Upper lobe of right lung (tissue), 1 donor: ENCODE measurements around the gene GLA. TPM values are rescaled to one million over a fixed set of nuclear protein-coding genes. Genes with fewer than 3 reads are reported as not detected.
A peak's percentile ranks its signal among the peaks of the same experiment; 100 is the strongest.

Experiments
- ATAC-seq: fragments of 200-7000 bp; cut with Tn5 transposase; one replicate; pipeline ENCODE4 v1.9.1; 2020; ENCODE audit warnings: mild to moderate bottlenecking, moderate library complexity
- DNase-seq: peaks from one replicate; pipeline ENCODE4 v3.0.0-alpha.2; 2020
- H3K27ac ChIP-seq: fragments of 200-600 bp; one replicate; pipeline ENCODE4 v1.8.0; 2022
- H3K27me3 ChIP-seq: fragments of 200-600 bp; one replicate; pipeline ENCODE4 v1.8.0; 2022; ENCODE audit warnings: mild to moderate bottlenecking
- H3K36me3 ChIP-seq: fragments of 200-600 bp; one replicate; pipeline ENCODE4 v1.8.0; 2022
- H3K4me1 ChIP-seq: fragments of 200-600 bp; one replicate; pipeline ENCODE4 v1.8.0; 2022
- H3K4me3 ChIP-seq: fragments of 200-600 bp; one replicate; pipeline ENCODE4 v1.8.0; 2022; ENCODE audit warnings: mild to moderate bottlenecking
- H3K9me3 ChIP-seq: fragments of 200-600 bp; one replicate; pipeline ENCODE4 v1.8.0; 2022
- intact Hi-C: fragments of 100-400 bp; cut with DNase I; formaldehyde crosslinking; loops from one replicate; pipeline ENCODE4 v1.11.0; 2022
- total RNA-seq: library from RNA; stranded (reverse); fragmentation: NEBNext Ultra II Directional; extraction: Animal tissue kit (Norgen Biotek cat#: 25700); gene quantifications from one replicate; pipeline ENCODE4 v1.2.1, GENCODE V29; 2021
- TF ChIP-seq, protein P1 (sequence below): fragments of 200-600 bp; IDR thresholded peaks from one replicate; pipeline ENCODE4 v1.8.0; 2022; ENCODE audit warnings: antibody characterized with exemption
- donor health status: DM: no; HTN: yes; CAD: no; lungs with severe emphysema.

Gene GLA
- total RNA-seq, 1 donor from 2014 or later = 46.3 TPM

- no peaks in the 10 kb centered on the region for H3K9me3 ChIP-seq
- TF ChIP-seq, protein P1, sequence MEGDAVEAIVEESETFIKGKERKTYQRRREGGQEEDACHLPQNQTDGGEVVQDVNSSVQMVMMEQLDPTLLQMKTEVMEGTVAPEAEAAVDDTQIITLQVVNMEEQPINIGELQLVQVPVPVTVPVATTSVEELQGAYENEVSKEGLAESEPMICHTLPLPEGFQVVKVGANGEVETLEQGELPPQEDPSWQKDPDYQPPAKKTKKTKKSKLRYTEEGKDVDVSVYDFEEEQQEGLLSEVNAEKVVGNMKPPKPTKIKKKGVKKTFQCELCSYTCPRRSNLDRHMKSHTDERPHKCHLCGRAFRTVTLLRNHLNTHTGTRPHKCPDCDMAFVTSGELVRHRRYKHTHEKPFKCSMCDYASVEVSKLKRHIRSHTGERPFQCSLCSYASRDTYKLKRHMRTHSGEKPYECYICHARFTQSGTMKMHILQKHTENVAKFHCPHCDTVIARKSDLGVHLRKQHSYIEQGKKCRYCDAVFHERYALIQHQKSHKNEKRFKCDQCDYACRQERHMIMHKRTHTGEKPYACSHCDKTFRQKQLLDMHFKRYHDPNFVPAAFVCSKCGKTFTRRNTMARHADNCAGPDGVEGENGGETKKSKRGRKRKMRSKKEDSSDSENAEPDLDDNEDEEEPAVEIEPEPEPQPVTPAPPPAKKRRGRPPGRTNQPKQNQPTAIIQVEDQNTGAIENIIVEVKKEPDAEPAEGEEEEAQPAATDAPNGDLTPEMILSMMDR = no peak
- no peaks in the 10 kb centered on the region for H3K36me3 ChIP-seq
- no peaks in the 10 kb centered on the region for H3K27me3 ChIP-seq
- H3K4me1 ChIP-seq = no peaks in the 10 kb centered on the region
- ATAC-seq (peak; percentile 100), DNase-seq (peak; percentile 91)
- peak within 1 kb of the TSS; percentile 68 for H3K4me3 ChIP-seq
- intact Hi-C loops = no loop called here
- peak within 1 kb of the TSS; percentile 80 for H3K27ac ChIP-seq
Measured at GRCh38 chrX:101348452-101349192, 59.1 kb downstream of the GLA start, which contains the start of gene TIMM8A. Gene TIMM8A, minus strand, starts transcription at chrX:101348742. Its CDS starts 78 bp downstream, at chrX:101348664.

DNA sequence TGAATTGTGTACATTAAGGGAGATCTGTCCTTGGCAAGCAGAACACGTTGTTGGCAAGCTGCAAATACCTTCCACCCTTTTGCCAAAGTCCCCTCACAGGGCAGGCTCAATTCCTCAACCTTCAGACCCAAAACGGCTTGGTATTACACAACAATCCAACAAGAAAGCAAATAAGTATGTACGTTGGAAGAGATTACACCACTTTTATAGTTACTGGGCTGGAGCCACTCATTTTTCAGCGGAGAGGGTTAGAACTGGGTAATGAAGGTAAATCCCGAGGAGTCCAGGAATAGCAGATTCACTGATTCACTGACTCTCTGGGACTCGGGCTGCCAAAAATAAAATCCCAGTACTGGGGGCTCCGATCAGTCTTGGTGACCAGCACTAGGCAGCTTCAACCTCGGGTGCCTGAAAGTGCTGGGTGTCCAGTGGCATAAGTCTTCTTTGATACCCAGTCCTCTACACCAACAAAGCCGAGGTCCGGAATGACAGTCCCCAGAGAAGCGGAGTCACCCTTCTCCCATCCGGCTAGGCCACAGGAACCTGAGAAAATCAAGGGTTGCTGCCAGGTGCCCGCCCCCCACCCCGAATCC is 59.8 kb downstream of the GLA start:
- ATAC-seq = no peak
- Histone ChIP-seq H3K27ac (peak overlapping the region; percentile 80), H3K9me3 (no peaks in the 10 kb centered on the region), H3K36me3 (no peaks in the 10 kb centered on the region), H3K27me3 (no peaks in the 10 kb centered on the region), H3K4me3 (peak overlapping the region; percentile 68), H3K4me1 (no peaks in the 10 kb centered on the region)
- intact Hi-C loops = no loop called here
- no peak for DNase-seq
- TF ChIP-seq, protein P1 = no peak

Other genes with a start within 250 kb of the GLA start
- gene DRP2, start 188.1 kb downstream of the GLA start, total RNA-seq = not detected
- gene TAF7L, start 116.6 kb downstream of the GLA start, total RNA-seq = not detected
- gene TIMM8A, start 59.2 kb downstream of the GLA start, total RNA-seq = 6.4 TPM
- gene BTK, start 21.7 kb downstream of the GLA start, total RNA-seq = 34.1 TPM
- gene RPL36A, start 16.9 kb downstream of the GLA start, total RNA-seq = 133 TPM
- gene HNRNPH2, start 297 bp upstream of the GLA start, total RNA-seq = 67.1 TPM
- 13.1 TPM for gene ARMCX4, start 77.5 kb upstream of the GLA start, total RNA-seq
- gene ARMCX1, start 142.6 kb upstream of the GLA start, total RNA-seq = 21.7 TPM
- 35.6 TPM for gene ARMCX6, start 210.1 kb upstream of the GLA start, total RNA-seq
- 52.6 TPM for gene ARMCX3, start 215.2 kb upstream of the GLA start, total RNA-seq